Measurements from ENCODE around the gene GRIA1.
A peak's percentile ranks its signal among the peaks of the same experiment; 100 is the strongest.

GRIA1 gene

DNA sequence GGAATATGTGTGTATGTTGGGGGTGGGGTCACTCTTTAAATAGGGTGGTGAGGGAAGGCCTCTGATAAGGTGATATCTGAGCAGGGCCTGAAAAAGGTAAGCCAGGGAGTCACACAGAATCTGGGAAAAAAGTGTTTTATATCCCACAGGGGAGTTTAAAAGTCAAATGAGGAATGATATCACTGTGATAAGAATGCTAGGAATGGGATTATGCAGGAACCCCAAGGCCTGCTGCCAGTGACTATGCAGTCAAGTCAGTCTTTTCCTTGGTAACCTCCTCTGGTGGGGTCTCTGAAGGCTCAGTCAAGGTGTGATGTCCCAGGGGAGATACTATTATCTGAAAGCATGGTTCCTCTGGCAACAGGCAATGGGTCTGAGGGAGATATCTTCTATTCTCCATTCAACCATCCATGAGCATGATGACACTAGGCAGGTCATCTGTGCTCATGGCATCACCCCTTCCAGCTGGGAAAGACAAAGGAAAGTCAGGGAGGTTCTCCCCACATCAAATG, 53.5 kb downstream of the GRIA1 start:
- Histone ChIP-seq H3K36me3 (ENCODE audit: control insufficient read depth, insufficient read depth, low read length) (no peaks in the 10 kb centered on the region), H3K4me1 (ENCODE audit: control insufficient read depth, insufficient read depth, low read length) (peaks cover 4% of the 10 kb centered on the region), H3K9me3 (ENCODE audit: control insufficient read depth, low read length) (no peaks in the 10 kb centered on the region), H3K4me3 (ENCODE audit: insufficient read depth, low read depth, low read length) (no peak overlapping the region), H3K27me3 (ENCODE audit: control insufficient read depth, insufficient read depth, low read length, poor library complexity, severe bottlenecking) (no peaks in the 10 kb centered on the region), H3K27ac (ENCODE audit: insufficient read depth, low read depth, low read length, poor library complexity, severe bottlenecking) (no peak overlapping the region)

DNA sequence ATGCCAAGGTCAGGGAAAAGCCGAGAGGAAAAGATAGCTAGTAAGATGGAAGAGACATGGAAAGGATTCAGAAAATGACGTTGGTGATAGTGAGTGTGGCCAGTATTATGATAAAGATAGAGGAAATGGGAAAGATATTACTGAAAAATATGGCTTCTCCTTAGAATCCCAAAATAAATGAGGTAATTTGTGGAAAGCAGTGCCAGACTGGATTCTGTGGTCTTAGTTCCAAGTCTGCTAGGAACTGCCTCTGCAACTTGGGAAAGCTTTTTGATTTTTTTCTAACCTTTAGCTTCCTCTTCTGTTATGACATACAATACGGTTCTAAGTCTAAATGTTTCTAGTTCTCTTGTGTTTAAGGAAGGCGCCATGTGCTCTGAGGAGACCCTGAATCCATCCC, 54.2 kb downstream of the GRIA1 start:
- Histone ChIP-seq H3K27me3 (ENCODE audit: control insufficient read depth, insufficient read depth, low read length, poor library complexity, severe bottlenecking) (no peaks in the 10 kb centered on the region), H3K9me3 (ENCODE audit: control insufficient read depth, low read length) (no peaks in the 10 kb centered on the region), H3K36me3 (ENCODE audit: control insufficient read depth, insufficient read depth, low read length) (no peaks in the 10 kb centered on the region), H3K4me1 (ENCODE audit: control insufficient read depth, insufficient read depth, low read length) (peaks cover 4% of the 10 kb centered on the region), H3K4me3 (ENCODE audit: insufficient read depth, low read depth, low read length) (no peak overlapping the region), H3K27ac (ENCODE audit: insufficient read depth, low read depth, low read length, poor library complexity, severe bottlenecking) (no peak overlapping the region)
- 79 to 87% methylated on average over 4 of the region's 4 CpGs for WGBS, 2 experiments

- no peaks in the 10 kb centered on the region for H3K9me3 ChIP-seq (ENCODE audit: control insufficient read depth, low read length)
- no peaks in the 10 kb centered on the region for H3K36me3 ChIP-seq (ENCODE audit: control insufficient read depth, insufficient read depth, low read length)
- no peaks in the 10 kb centered on the region for H3K27me3 ChIP-seq (ENCODE audit: control insufficient read depth, insufficient read depth, low read length, poor library complexity, severe bottlenecking)
- peaks cover 1% of the 10 kb centered on the region for H3K4me1 ChIP-seq (ENCODE audit: control insufficient read depth, insufficient read depth, low read length)
- H3K27ac ChIP-seq (ENCODE audit: insufficient read depth, low read depth, low read length, poor library complexity, severe bottlenecking): no peak overlapping the region
- no peak overlapping the region for H3K4me3 ChIP-seq (ENCODE audit: insufficient read depth, low read depth, low read length)
- 80 to 84% methylated on average over 1 of the region's 1 CpG for WGBS, 2 experiments
These were observed 56.1 kb downstream of the GRIA1 start for GRCh38 chr5:153546566-153546965.

GRCh38 chr5:153551537-153552079, 61.1 kb downstream of the GRIA1 start:
- Histone ChIP-seq H3K4me3 (ENCODE audit: insufficient read depth, low read depth, low read length) (no peak overlapping the region), H3K27me3 (ENCODE audit: control insufficient read depth, insufficient read depth, low read length, poor library complexity, severe bottlenecking) (no peaks in the 10 kb centered on the region), H3K27ac (ENCODE audit: insufficient read depth, low read depth, low read length, poor library complexity, severe bottlenecking) (peak overlapping the region; percentile 28), H3K36me3 (ENCODE audit: control insufficient read depth, insufficient read depth, low read length) (no peaks in the 10 kb centered on the region), H3K4me1 (ENCODE audit: control insufficient read depth, insufficient read depth, low read length) (peaks cover 11% of the 10 kb centered on the region), H3K9me3 (ENCODE audit: control insufficient read depth, low read length) (no peaks in the 10 kb centered on the region)
- 0 to 29% methylated on average over 1 of the region's 1 CpG for WGBS, 2 experiments

GRCh38 chr5:153552886-153553285, 62.4 kb downstream of the GRIA1 start:
- no peak overlapping the region for H3K27ac ChIP-seq (ENCODE audit: insufficient read depth, low read depth, low read length, poor library complexity, severe bottlenecking)
- H3K27me3 ChIP-seq (ENCODE audit: control insufficient read depth, insufficient read depth, low read length, poor library complexity, severe bottlenecking): no peaks in the 10 kb centered on the region
- no peaks in the 10 kb centered on the region for H3K36me3 ChIP-seq (ENCODE audit: control insufficient read depth, insufficient read depth, low read length)
- H3K4me3 ChIP-seq (ENCODE audit: insufficient read depth, low read depth, low read length): no peak overlapping the region
- H3K9me3 ChIP-seq (ENCODE audit: control insufficient read depth, low read length): no peaks in the 10 kb centered on the region
- H3K4me1 ChIP-seq (ENCODE audit: control insufficient read depth, insufficient read depth, low read length): peaks cover 11% of the 10 kb centered on the region

DNA sequence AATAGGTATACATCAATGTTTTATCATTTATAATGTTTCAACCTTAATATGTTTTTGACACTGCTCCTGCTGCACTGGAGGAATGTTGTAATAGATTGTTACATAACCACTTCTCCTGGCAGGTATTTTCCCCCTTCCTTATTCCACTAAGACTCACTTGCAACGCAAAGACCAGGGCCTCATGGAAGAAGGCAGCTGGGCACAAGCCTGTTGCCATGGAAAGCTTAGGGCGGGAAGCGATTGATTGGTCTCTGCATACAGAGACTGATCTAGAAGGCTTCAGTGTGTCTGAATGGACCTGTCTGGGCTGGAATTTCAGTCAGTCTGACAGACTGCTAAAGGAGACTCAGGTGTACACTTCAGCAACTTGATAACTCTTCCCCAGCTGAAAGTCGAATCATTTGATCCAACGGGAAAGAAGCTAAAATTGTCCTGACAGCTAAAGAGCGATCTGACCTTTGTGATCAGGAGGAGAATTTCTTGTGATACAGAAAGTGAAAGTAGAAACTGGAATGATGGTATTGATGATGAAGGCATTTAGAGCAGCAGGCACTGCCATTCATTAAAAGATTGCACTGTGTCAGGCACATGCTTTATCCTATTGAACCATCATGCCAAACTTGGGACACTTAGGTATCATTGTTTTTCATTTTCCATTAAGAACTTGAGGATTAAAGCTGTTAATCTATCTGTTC, 65.1 kb downstream of the GRIA1 start:
- Histone ChIP-seq H3K27ac (ENCODE audit: insufficient read depth, low read depth, low read length, poor library complexity, severe bottlenecking) (no peak overlapping the region), H3K4me1 (ENCODE audit: control insufficient read depth, insufficient read depth, low read length) (peaks cover 11% of the 10 kb centered on the region), H3K9me3 (ENCODE audit: control insufficient read depth, low read length) (no peaks in the 10 kb centered on the region), H3K4me3 (ENCODE audit: insufficient read depth, low read depth, low read length) (no peak overlapping the region), H3K36me3 (ENCODE audit: control insufficient read depth, insufficient read depth, low read length) (no peaks in the 10 kb centered on the region), H3K27me3 (ENCODE audit: control insufficient read depth, insufficient read depth, low read length, poor library complexity, severe bottlenecking) (no peaks in the 10 kb centered on the region)
- WGBS, 2 experiments: 94 to 95% methylated on average over 6 of the region's 6 CpGs

DNA sequence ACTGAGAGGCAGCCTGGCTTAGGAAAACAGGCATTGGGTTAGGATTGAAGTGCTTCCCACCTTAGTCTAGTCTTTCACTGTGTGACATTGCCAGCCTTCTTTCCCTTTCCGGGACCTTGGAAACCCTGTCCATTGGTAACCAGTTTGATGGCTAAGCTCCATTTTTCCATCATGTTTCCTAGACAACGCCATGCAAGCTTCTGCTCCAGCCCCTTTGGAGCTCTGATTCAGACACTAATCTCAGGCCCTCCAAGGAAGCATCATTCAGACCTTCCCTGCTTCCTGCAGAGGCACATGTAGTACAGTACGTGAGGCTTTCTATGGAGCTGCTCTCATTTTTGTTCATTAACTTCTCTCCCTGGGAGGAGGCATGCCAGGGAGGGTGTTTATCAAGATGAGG, 68.5 kb downstream of the GRIA1 start:
- WGBS, 2 experiments: 87 to 89% methylated on average over 3 of the region's 3 CpGs
- Histone ChIP-seq H3K27ac (ENCODE audit: insufficient read depth, low read depth, low read length, poor library complexity, severe bottlenecking) (no peak overlapping the region), H3K4me3 (ENCODE audit: insufficient read depth, low read depth, low read length) (no peak overlapping the region), H3K4me1 (ENCODE audit: control insufficient read depth, insufficient read depth, low read length) (no peaks in the 10 kb centered on the region), H3K27me3 (ENCODE audit: control insufficient read depth, insufficient read depth, low read length, poor library complexity, severe bottlenecking) (no peaks in the 10 kb centered on the region), H3K9me3 (ENCODE audit: control insufficient read depth, low read length) (no peaks in the 10 kb centered on the region), H3K36me3 (ENCODE audit: control insufficient read depth, insufficient read depth, low read length) (no peaks in the 10 kb centered on the region)

GRCh38 chr5:153559926-153560325, 69.5 kb downstream of the GRIA1 start:
- H3K27ac ChIP-seq (ENCODE audit: insufficient read depth, low read depth, low read length, poor library complexity, severe bottlenecking): no peak overlapping the region
- H3K4me1 ChIP-seq (ENCODE audit: control insufficient read depth, insufficient read depth, low read length): no peaks in the 10 kb centered on the region
- 92 to 96% methylated on average over 1 of the region's 1 CpG for WGBS, 2 experiments
- no peaks in the 10 kb centered on the region for H3K9me3 ChIP-seq (ENCODE audit: control insufficient read depth, low read length)
- no peak overlapping the region for H3K4me3 ChIP-seq (ENCODE audit: insufficient read depth, low read depth, low read length)
- H3K27me3 ChIP-seq (ENCODE audit: control insufficient read depth, insufficient read depth, low read length, poor library complexity, severe bottlenecking): no peaks in the 10 kb centered on the region
- H3K36me3 ChIP-seq (ENCODE audit: control insufficient read depth, insufficient read depth, low read length): no peaks in the 10 kb centered on the region

GRCh38 chr5:153562189-153562588, 71.7 kb downstream of the GRIA1 start:
- no peaks in the 10 kb centered on the region for H3K4me1 ChIP-seq (ENCODE audit: control insufficient read depth, insufficient read depth, low read length)
- 63 to 67% methylated on average over 1 of the region's 1 CpG for WGBS, 2 experiments
- no peak overlapping the region for H3K4me3 ChIP-seq (ENCODE audit: insufficient read depth, low read depth, low read length)
- H3K27me3 ChIP-seq (ENCODE audit: control insufficient read depth, insufficient read depth, low read length, poor library complexity, severe bottlenecking): no peaks in the 10 kb centered on the region
- H3K9me3 ChIP-seq (ENCODE audit: control insufficient read depth, low read length): no peaks in the 10 kb centered on the region
- H3K27ac ChIP-seq (ENCODE audit: insufficient read depth, low read depth, low read length, poor library complexity, severe bottlenecking): no peak overlapping the region
- no peaks in the 10 kb centered on the region for H3K36me3 ChIP-seq (ENCODE audit: control insufficient read depth, insufficient read depth, low read length)

GRCh38 chr5:153565822-153566221, 75.4 kb downstream of the GRIA1 start:
- H3K36me3 ChIP-seq (ENCODE audit: control insufficient read depth, insufficient read depth, low read length): no peaks in the 10 kb centered on the region
- WGBS, 2 experiments: 100% methylated on average over 1 of the region's 1 CpG; no CpG with 5 or more reads in 1 of the 2 experiments

More at GRCh38 chr5:153565822-153566221, 75.4 kb downstream of the GRIA1 start:
- Histone ChIP-seq H3K4me3 (ENCODE audit: insufficient read depth, low read depth, low read length) (no peak overlapping the region), H3K27ac (ENCODE audit: insufficient read depth, low read depth, low read length, poor library complexity, severe bottlenecking) (no peak overlapping the region), H3K9me3 (ENCODE audit: control insufficient read depth, low read length) (no peaks in the 10 kb centered on the region), H3K4me1 (ENCODE audit: control insufficient read depth, insufficient read depth, low read length) (no peaks in the 10 kb centered on the region), H3K27me3 (ENCODE audit: control insufficient read depth, insufficient read depth, low read length, poor library complexity, severe bottlenecking) (no peaks in the 10 kb centered on the region)

Data from ectodermal cell (in vitro differentiated cells).